Measurements from ENCODE around the gene SCYGR5. TPM values are rescaled to one million over a fixed set of nuclear protein-coding genes. Genes with fewer than 3 reads are reported as not detected.

The SCYGR5 gene
- polyA plus RNA-seq, 1 experiment, result not detected

DNA sequence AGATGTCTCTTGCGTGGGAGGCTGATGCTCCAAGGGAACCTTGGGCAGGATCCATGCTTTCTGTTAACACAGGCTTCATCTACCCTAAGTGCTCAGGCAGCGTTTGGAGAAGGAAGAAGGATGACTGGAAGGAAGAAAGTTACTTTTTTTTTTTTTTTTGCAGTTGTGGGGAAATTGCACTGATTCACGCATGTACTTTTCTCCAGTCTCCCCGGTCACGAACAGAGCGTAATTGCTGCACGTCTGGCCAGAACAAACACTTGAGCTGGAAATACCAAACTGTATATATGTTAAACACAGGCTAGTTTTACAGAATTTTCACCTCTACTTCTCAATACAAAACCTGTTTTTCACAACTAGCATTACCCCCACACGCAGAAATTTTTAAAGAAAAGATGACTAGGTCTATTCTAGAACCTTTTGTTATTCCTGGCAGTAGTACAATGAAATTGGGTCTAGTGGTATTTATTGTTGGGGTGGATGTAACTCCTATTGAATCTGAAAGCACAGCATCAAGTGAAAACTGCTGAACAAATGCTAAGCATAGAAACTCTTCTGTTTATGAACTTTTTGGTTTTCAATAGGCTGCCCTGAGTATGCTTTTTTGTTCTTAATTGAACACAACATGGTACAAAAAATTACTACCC lies 9.3 kb upstream of the SCYGR5 start:
- Histone ChIP-seq H3K4me3 (ENCODE audit: low read depth, low read length) (no peak overlapping the region), H3K27me3 (ENCODE audit: control insufficient read depth, insufficient read depth, low read length) (no peaks in the 10 kb centered on the region), H3K27ac (ENCODE audit: low read depth, low read length) (no peak overlapping the region), H3K9me3 (ENCODE audit: control insufficient read depth, insufficient read depth, low read length) (no peaks in the 10 kb centered on the region)
- TF ChIP-seq, protein P1, sequence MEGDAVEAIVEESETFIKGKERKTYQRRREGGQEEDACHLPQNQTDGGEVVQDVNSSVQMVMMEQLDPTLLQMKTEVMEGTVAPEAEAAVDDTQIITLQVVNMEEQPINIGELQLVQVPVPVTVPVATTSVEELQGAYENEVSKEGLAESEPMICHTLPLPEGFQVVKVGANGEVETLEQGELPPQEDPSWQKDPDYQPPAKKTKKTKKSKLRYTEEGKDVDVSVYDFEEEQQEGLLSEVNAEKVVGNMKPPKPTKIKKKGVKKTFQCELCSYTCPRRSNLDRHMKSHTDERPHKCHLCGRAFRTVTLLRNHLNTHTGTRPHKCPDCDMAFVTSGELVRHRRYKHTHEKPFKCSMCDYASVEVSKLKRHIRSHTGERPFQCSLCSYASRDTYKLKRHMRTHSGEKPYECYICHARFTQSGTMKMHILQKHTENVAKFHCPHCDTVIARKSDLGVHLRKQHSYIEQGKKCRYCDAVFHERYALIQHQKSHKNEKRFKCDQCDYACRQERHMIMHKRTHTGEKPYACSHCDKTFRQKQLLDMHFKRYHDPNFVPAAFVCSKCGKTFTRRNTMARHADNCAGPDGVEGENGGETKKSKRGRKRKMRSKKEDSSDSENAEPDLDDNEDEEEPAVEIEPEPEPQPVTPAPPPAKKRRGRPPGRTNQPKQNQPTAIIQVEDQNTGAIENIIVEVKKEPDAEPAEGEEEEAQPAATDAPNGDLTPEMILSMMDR (IDR thresholded peaks at IDR 0.05; ENCODE audit: low read depth, low read length), result no peak
- ChIA-PET CTCF (interaction anchor here (0.7 to 4.6 kb wide), 36 partner anchors 9 to 1001 kb away, joined by 3 to 92 read pairs (median 5); partner anchors contain the start of gene DAW1), POLR2A (no interaction called here)
- no peak for DNase-seq (ENCODE audit: low read depth, low spot score)

DNA sequence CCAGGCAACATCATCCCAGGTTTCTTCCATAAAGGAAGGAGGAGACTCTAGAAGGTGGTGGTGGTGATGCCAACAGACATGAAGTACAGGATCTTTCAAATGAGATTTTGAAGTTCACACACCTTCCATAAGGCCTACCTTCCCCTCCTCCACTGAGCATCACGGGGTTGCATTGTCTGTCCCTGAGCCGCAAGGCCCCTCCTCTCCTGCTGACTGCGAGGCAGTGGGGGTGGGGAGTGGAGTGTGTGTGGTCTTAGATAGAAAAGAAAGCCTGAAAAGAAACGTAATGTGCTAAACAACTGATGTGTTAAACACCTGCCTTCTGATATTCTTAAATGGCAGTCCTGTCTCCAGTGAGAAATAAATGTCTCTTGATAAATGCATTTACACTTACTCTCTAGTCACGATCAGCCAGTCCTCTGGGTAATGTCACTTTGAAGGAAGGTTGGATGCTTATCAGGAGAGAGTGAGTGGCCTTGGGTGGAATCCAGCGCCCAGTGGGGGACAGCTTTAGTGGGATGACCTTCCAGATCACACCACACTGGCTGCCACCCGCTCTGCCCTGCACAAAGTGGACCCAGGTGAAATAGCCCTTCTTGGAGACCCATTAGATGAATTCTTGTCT lies 5.5 kb upstream of the SCYGR5 start:
- no peak for DNase-seq (ENCODE audit: low read depth, low spot score)
- Histone ChIP-seq H3K27me3 (ENCODE audit: control insufficient read depth, insufficient read depth, low read length) (peaks cover 3% of the 10 kb centered on the region), H3K27ac (ENCODE audit: low read depth, low read length) (no peak overlapping the region), H3K4me3 (ENCODE audit: low read depth, low read length) (no peak overlapping the region), H3K9me3 (ENCODE audit: control insufficient read depth, insufficient read depth, low read length) (no peaks in the 10 kb centered on the region)
- TF ChIP-seq, protein P1 (IDR thresholded peaks at IDR 0.05; ENCODE audit: low read depth, low read length), result no peak
- POLR2A ChIA-PET, result no interaction called here
- CTCF ChIA-PET, result interaction anchor here (1.5 to 1.8 kb wide), 2 partner anchors 12 to 224 kb away, joined by 3 to 4 read pairs; no protein-coding TSS in a partner anchor

DNA sequence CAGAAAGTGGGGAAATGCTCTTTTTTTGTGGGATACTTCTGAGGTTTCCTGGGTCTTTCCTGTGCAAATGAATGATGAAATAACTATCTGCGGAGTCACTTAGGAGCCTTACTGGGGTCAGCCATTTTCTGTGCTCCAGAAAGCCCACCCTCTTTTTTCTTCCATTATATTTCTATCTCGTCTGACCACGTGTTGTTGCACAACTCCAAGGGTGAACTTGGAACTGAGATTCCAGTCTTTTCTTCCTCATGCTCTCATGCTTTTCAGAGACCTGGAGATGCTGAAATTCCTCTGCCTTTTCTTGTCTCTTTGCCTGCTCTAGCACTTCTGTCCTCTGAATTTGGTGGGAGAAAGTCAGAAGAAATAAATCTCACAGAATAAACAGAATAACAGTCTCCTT lies 4.8 kb upstream of the SCYGR5 start:
- CTCF ChIA-PET, result interaction anchor here (1.8 kb wide), 1 partner anchor 104 kb away, joined by 9 read pairs; no protein-coding TSS in a partner anchor
- H3K4me3 ChIP-seq (ENCODE audit: low read depth, low read length), result no peak overlapping the region
- TF ChIP-seq, protein P1 (IDR thresholded peaks at IDR 0.05; ENCODE audit: low read depth, low read length), result no peak
- no peak overlapping the region for H3K27ac ChIP-seq (ENCODE audit: low read depth, low read length)
- POLR2A ChIA-PET, result no interaction called here
- H3K27me3 ChIP-seq (ENCODE audit: control insufficient read depth, insufficient read depth, low read length), result peaks cover 3% of the 10 kb centered on the region
- no peak for DNase-seq (ENCODE audit: low read depth, low spot score)
- no peaks in the 10 kb centered on the region for H3K9me3 ChIP-seq (ENCODE audit: control insufficient read depth, insufficient read depth, low read length)

DNA sequence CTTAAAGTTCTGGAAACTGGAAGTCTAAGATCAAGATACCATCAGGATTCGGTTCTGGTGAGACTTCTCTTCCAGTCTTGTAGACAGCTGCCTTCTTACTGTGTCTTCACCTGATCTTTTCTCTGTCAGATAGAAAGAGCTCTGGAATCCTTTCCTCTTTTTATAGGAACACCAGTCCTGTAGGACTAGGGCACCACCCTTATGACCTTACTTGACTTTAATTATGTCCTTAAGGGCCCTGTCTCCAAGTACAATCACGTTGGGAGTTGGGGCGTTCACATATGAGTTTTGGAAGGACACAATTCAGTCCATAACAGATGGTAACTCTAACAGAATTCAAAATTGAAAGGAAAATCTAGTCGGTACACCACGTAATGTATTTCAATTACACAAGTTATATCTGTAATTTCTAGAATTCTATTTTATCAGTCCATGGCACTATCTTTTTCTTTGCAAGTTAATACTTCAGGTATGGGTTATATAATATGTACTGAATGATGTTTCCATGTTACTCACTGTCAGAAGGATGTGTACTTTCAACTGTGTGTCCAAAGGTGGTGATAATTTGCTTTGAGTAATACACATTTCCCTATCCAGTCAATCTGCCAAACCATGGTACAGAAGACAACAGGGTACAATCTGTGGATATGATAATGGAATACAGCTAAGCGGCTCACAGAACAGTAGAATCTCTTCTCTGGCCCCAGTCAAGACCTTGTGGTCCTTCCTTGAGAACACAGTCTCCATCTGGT lies 1.2 kb upstream of the SCYGR5 start:
- H3K9me3 ChIP-seq (ENCODE audit: control insufficient read depth, insufficient read depth, low read length), result no peaks in the 10 kb centered on the region
- TF ChIP-seq, protein P1 (IDR thresholded peaks at IDR 0.05; ENCODE audit: low read depth, low read length), result no peak
- H3K27me3 ChIP-seq (ENCODE audit: control insufficient read depth, insufficient read depth, low read length), result peaks cover 3% of the 10 kb centered on the region
- CTCF ChIA-PET, result no interaction called here
- no peak overlapping the region for H3K27ac ChIP-seq (ENCODE audit: low read depth, low read length)
- POLR2A ChIA-PET, result no interaction called here
- DNase-seq (ENCODE audit: low read depth, low spot score), result no peak
- no peak overlapping the region for H3K4me3 ChIP-seq (ENCODE audit: low read depth, low read length)

Measured in AG04450 (cell line).